Breast epithelium (tissue), 3 donors: ENCODE results near the gene MACROH2A1.

Experiments
- POLR2A ChIP-seq: fragments of 450-650 bp; IDR thresholded peaks from one replicate; pipeline ENCODE4 v1.6.1; 2016; ENCODE audit warnings: antibody characterized with exemption, mild to moderate bottlenecking, moderate library complexity
- TF ChIP-seq, protein P1 (sequence below), 3 donors: fragments of 450-650 bp; IDR thresholded peaks; one replicate each; pipeline ENCODE4 v1.5.1; 2016 to 2017; ENCODE audit warnings: antibody characterized with exemption in 3 of 3, mild to moderate bottlenecking in 3 of 3, moderate library complexity in 3 of 3

DNA sequence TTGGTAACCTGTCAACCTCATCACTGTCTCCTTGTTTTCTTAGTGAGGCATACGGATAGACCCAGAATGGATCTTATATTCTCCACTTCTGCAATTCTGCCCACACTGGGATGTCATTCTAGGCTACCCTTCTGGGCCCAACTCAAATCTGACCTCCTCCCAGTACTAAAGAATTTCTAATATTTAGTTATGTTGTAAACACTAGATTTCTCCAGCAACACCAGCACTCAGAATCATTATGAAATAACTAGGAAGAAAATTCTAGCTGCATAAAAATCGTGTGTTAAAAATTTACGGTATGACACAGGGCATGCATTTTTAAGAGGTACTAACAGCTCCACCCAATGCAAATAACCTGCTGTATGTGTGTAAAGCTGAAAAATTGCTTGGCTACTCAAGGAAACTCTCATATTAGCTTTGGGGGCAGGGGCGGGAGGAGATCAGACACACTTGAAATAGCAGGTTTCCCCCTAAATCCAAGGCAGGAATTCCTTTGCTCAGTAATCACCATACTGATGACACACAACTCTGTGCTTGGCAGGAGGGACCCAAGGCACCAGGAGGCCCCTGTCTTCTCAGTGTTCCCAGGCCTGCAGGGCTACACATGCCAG is 27.3 kb downstream of the MACROH2A1 start:
- TF ChIP-seq, protein P1, sequence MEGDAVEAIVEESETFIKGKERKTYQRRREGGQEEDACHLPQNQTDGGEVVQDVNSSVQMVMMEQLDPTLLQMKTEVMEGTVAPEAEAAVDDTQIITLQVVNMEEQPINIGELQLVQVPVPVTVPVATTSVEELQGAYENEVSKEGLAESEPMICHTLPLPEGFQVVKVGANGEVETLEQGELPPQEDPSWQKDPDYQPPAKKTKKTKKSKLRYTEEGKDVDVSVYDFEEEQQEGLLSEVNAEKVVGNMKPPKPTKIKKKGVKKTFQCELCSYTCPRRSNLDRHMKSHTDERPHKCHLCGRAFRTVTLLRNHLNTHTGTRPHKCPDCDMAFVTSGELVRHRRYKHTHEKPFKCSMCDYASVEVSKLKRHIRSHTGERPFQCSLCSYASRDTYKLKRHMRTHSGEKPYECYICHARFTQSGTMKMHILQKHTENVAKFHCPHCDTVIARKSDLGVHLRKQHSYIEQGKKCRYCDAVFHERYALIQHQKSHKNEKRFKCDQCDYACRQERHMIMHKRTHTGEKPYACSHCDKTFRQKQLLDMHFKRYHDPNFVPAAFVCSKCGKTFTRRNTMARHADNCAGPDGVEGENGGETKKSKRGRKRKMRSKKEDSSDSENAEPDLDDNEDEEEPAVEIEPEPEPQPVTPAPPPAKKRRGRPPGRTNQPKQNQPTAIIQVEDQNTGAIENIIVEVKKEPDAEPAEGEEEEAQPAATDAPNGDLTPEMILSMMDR (IDR thresholded peaks at IDR 0.05) = no peak
- no peak for TF ChIP-seq POLR2A
